Hematopoietic multipotent progenitor cell treated with erythropoietin and hydrocortisone succinate and interleukin-3 and kit ligand, for 6 days (in vitro differentiated cells): ENCODE data around the gene CRBN.
A peak's percentile ranks its signal among the peaks of the same experiment; 100 is the strongest.

Experiments used
- DNase-seq: peaks from one replicate; pipeline ENCODE4 v3.0.0-alpha.2; 2015

CRBN gene

DNA sequence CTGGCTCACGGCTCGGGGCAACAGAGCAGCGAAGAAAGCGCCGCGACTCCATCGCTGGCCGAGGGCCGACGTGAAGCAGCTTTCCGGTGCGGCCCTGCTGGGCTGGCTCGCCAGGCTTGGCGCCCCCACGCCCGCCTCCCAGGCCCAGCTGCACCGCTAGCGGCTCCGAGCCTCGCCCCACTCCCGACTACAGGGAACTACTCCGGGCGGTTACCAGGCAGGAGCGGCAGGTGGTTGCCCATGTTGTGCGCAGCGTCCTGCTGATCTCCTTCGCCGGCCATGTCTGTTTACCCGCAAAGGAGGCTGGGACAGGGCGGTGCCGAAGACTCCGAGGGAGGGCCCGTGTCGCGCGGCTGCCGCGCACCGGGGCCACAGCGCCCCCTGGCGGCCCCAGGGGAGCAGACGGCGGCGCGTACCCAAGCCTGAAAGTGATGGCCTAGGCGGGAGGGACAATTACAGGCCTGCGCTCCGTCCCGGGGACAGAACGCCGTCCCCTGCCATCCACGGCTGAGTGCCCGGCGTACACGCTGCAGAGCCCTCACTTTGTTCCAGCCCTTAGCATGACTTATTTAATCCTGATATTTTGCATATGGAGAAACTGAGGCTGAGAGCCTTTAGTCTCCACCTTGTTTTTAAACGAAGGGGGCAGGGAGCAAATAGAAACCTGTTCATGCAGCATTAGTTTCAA lies at the start of gene CRBN:
TSS of gene CRBN (minus strand) at position 285 of the 688 bp plus-strand sequence. CDS start at position 281, 4 bp downstream.
- DNase-seq: peak; percentile 91

GRCh38 chr3:3227640-3228039 lies 48.1 kb upstream of the CRBN start:
- DNase-seq: no peak

- no peak for DNase-seq
Measured at GRCh38 chr3:3221528-3221927, 42.0 kb upstream of the CRBN start.

GRCh38 chr3:3216401-3216800 lies 36.9 kb upstream of the CRBN start:
- no peak for DNase-seq

DNA sequence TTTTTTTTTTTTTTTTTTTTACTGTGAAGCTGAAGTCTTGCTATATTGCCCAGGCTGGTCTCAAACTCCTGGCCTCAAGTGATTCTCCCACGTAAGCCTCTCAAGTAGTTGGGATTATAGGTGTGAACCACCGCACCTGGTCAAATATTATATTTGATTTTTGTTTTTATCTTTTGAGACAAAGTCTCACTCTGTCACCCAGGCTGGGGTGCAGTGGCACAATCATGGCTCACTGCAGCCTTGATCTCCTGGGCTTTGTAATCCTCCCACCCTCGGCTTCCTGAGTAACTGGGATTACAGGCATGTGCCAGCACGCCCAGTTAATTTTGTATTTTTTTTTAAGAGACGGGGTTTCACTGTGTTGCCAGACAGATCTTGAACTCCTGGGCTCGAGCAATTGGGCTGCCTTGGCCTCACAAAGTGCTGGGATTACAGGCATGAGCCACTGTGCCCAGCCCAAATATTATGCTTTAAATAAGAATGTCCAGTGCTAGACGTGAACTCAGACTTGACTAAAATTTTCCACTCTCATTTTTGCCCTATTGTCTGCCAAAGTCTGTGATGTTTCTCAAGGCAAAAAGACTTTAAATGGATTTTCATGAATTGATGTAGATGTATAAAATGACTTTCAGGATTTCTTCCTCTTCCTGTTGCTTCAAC lies 33.4 kb upstream of the CRBN start:
- no peak for DNase-seq

- DNase-seq: no peak
Measured at GRCh38 chr3:3209714-3210113, 30.2 kb upstream of the CRBN start.

GRCh38 chr3:3209057-3209456 lies 29.6 kb upstream of the CRBN start:
- no peak for DNase-seq

GRCh38 chr3:3201611-3202010 lies 22.1 kb upstream of the CRBN start:
- DNase-seq: no peak

DNA sequence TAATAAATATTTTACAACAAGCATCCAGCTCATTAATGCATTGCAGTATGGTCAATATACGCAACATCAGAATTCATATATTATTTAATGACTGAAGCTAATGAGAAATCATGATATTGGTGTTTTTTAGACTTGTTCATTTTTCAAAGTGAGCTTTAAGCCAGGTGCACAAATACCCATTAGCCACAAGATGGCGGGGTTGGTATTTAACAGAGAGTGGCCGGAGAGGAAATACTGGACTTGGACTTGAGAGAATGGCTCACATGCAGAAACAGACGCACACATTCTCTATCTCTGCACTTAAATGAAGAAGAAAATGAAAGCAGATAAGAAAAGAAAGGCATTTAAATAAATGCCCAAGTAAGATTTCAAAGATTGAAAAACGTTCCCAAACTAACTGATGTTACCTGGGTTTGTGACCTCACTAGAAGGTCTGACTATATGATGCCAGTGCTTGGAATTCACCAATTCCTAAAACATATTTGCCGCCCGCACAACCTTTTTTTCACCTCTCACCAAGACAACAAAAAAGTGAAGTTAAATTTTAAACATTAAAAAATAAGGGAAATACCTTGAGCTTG lies 21.2 kb upstream of the CRBN start:
- peak; percentile 87 for DNase-seq

- DNase-seq: no peak
Measured at GRCh38 chr3:3199306-3199705, 19.8 kb upstream of the CRBN start.

DNA sequence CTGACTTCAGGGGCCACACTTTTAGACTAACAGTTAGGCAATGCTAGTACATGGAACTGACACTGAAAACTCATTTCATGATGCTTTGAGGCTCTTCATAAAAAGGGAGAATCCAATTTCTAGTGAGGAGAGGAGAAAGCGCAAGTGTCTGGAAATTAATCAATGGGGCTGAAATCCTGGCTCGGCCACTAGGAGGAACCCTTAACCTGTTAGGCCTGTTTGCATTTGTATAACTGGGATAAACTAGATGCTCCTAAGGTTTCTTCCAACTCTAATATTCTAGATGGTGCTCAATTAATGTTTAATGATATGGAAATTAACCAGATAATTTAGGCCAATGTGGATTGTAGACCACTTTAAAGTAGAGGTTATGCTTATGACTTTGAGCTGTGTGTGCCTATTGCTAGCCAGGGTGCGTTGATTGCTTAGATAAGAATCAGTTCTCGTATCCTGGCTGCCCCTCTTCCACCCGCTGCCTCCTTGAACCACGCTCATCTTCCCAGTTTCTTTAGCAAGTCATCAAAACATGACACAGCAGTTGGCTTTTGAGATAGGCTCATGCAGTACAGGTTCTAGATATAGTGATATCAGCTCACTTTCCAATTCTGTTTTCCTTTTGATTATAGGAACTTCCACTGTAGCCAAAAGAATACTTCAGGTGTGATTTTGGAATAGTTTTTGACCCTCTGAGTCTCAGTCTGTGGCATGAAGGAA lies 16.8 kb upstream of the CRBN start:
- peak; percentile 66 for DNase-seq

DNA sequence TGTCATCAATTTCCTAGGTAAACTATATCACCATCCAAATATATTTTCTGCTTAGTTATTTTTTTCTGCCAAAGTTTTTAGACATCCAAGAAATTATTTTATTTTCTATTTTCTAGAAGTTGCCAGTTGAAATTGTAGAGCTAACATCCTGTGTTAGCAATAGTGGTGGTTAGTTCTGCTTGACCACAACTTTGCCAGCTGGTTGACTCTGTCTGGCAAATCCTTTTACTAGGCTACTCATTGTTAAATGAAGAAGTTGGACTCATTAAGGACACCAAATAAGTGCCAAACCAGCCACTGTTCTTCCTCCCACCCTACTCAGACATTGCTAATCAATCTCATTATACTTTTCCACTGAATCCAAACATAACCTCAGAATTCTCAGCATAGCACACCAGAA lies 15.4 kb upstream of the CRBN start:
- DNase-seq: peak; percentile 30

- peak; percentile 50 for DNase-seq
Measured at GRCh38 chr3:3192286-3192675, 12.8 kb upstream of the CRBN start.

DNA sequence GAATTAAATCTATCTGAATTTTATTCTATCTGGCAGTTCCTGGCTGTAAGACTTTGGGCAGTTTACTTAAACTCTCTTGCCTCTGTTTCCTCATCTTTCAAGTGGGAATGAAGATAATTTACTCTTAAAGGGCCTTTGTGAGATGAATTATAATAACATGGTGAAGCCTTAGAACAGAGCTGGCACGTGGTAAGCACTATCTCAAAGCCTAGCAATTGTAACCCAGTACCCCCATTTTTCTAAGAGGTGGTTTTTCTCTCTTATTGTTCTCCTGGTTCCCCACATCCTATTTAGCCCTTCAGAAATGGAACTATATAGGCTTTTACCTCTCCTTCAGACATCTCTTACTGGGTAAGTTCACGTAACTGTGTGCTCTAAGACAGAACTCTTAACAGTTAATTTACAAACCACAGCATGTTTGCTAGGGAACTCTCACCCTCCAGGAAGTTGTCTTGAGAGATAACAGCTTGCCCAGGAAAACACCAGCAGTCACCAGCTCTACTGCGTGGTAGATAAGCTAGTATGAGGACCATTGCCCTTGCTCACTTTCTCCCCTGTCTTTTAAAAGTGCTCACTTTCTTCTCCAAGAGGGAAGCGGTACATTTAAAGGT lies 12.3 kb upstream of the CRBN start:
- DNase-seq: peak; percentile 94

DNA sequence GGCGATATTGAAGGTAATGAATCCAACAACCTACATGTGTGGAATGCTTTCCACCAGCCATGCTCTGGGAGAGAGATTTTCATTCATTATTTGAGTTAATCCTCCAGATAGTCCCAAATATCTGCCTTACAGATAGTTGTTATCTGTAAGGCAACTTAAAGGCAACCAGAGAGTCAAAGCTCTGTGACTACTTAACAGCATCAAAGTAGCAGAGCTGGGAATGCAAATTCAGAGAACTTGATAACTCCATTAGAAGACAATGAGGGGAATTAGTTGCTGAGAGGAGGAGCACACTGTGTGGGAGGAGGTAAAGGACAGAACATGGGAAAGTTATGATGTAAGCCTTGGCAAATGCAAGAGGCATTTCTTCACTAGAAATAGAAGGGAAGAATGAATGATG lies 10.5 kb upstream of the CRBN start:
- DNase-seq: no peak

- DNase-seq: peak; percentile 37
Measured at GRCh38 chr3:3189102-3189727, 9.7 kb upstream of the CRBN start.

GRCh38 chr3:3184876-3185275 lies 5.4 kb upstream of the CRBN start:
- DNase-seq: no peak

GRCh38 chr3:3180456-3180855 lies 965 bp upstream of the CRBN start:
- DNase-seq: no peak

DNA sequence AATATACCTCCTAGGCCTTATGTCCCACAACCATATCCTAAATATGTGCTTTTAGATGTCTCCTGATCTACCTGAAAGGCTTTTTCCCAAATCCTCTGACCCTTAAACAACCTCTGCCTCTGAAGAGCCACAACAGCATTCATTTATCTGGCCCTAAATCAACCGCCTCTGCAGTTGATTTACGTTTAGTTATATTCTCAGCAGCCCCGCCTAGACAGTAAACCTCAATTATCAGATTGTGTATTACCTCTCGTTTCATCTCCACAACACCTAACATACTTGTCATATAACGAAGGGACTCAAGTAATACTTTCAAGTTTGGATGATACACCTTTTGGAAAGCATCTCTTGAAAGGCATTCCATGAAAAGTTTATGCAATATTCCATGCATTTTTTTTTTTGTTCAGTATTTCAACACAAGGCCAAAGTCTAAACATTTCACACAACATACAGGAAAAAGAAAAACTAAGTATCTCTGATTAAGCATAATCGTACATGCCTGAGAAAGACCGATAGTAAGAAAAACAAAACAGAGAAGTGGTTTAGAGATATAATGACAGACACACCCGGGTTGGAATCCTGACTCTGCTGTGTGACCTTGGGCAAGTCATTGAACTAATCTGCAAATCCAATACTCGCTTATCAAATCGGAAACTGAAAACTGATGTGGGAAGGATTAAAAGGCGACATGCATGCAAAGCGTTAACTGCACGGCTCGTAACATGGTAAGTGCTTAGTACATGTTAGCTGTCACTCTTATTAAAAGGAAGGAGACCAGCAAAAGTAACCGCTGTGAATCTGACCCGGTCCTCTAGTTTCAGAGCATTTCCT lies 778 bp downstream of the CRBN start:
- peak; percentile 24 for DNase-seq

GRCh38 chr3:3177861-3178497 lies 1.5 kb downstream of the CRBN start:
- peak; percentile 44 for DNase-seq

DNA sequence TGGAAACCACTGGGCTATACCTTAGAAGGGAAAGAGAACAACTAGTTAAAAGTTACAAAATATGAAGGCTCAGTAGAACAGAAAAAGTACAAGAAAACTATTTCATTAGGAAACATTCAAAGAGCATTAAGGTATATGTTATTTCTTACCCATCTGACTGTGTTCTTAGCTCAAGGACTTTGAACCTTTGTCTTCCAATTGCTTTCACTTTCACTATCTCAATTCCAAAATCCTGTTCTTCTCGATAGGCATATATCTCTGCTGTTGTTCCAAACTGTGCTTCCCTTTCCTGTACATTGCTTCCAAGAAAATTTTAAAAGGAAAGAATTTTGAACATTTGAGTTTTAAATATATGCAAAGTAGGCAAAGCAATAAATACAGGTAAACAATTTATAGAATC lies 6.9 kb downstream of the CRBN start:
- peak; percentile 18 for DNase-seq
